GM12864 (cell line): Measurements from ENCODE around the gene ERF.

Source experiments
- DNase-seq: peaks from one replicate; pipeline ENCODE4 v3.0.0-alpha.2; 2011; ENCODE audit warnings: low read depth
- H3K4me3 ChIP-seq: 2 replicates; pipeline ENCODE4 v1.5.1; 2011; ENCODE audit warnings: mild to moderate bottlenecking, low read depth, low read length, control low read depth
- CTCF ChIP-seq: IDR thresholded peaks from 2 replicates; pipeline ENCODE4 v1.5.1; 2011; ENCODE audit warnings: low read depth, mild to moderate bottlenecking, moderate library complexity, low read length, control low read depth, inconsistent platforms; ENCODE audit errors: missing control alignments

The ERF gene

GRCh38 chr19:42271861-42272534, 17.1 kb upstream of the ERF start:
- no peak for TF ChIP-seq CTCF
- no peak overlapping the region for H3K4me3 ChIP-seq
- DNase-seq = no peak

- no peak for TF ChIP-seq CTCF
- H3K4me3 ChIP-seq = peak overlapping the region; percentile 61
- DNase-seq = no peak
Measured at GRCh38 chr19:42271045-42271419, 16.1 kb upstream of the ERF start.

- no peak for DNase-seq
- peak overlapping the region; percentile 61 for H3K4me3 ChIP-seq
- TF ChIP-seq CTCF = no peak
Measured at GRCh38 chr19:42270346-42271044, 15.6 kb upstream of the ERF start.

GRCh38 chr19:42269478-42270345, 14.8 kb upstream of the ERF start:
- no peak for TF ChIP-seq CTCF
- peak overlapping the region; percentile 61 for H3K4me3 ChIP-seq
- no peak for DNase-seq

GRCh38 chr19:42268704-42269477, 14.0 kb upstream of the ERF start, which contains the start of gene CIC:
Gene CIC, plus strand, starts transcription at chr19:42269252. Its CDS starts 2,532 bp downstream, at chr19:42271784.
- H3K4me3 ChIP-seq = peak within 1 kb of the TSS; percentile 81
- TF ChIP-seq CTCF = no peak
- peak; percentile 100 for DNase-seq

- peak; percentile 98 for DNase-seq
- TF ChIP-seq CTCF = no peak
- H3K4me3 ChIP-seq = peak overlapping the region; percentile 81
Measured at GRCh38 chr19:42268142-42268703, 13.3 kb upstream of the ERF start.
